DOHH2 (cell line): ENCODE results near the gene PRDM5.

Source experiments
- H3F3A ChIP-seq: fragments of 200-600 bp; sonication (generic), shearing (Covaris generic); 2 replicates; pipeline ENCODE4 v1.6.0; 2016; ENCODE audit warnings: antibody characterized with exemption, mild to moderate bottlenecking; ENCODE audit not compliant: control insufficient read depth, insufficient read depth
- H3K27ac ChIP-seq: fragments of 200-600 bp; sonication (generic); 2 replicates; pipeline ENCODE4 v1.5.1; 2014; ENCODE audit warnings: low read depth, mild to moderate bottlenecking, low read length, moderate library complexity
- H3K27me3 ChIP-seq: fragments of 200-600 bp; sonication (generic); 2 replicates; pipeline ENCODE4 v1.6.1; 2014; ENCODE audit warnings: mild to moderate bottlenecking, low read length, mixed read lengths; ENCODE audit not compliant: control insufficient read depth
- H3K36me3 ChIP-seq: fragments of 200-600 bp; sonication (generic); 2 replicates; pipeline ENCODE4 v1.6.1; 2014; ENCODE audit warnings: mild to moderate bottlenecking, low read length, moderate library complexity, mixed read lengths; ENCODE audit not compliant: control insufficient read depth
- H3K4me1 ChIP-seq: fragments of 200-600 bp; sonication (generic); 2 replicates; pipeline ENCODE4 v1.6.1; 2014; ENCODE audit warnings: mild to moderate bottlenecking, low read length, mixed read lengths; ENCODE audit not compliant: control insufficient read depth
- H3K4me2 ChIP-seq: fragments of 200-600 bp; sonication (generic); 2 replicates; pipeline ENCODE4 v1.6.0; 2014; ENCODE audit warnings: mild to moderate bottlenecking, low read length, moderate library complexity
- H3K4me3 ChIP-seq: fragments of 200-600 bp; sonication (generic); 2 replicates; pipeline ENCODE4 v1.5.1; 2014; ENCODE audit warnings: mild to moderate bottlenecking, low read length, mixed read lengths
- H3K79me2 ChIP-seq: fragments of 200-600 bp; sonication (generic); 2 replicates; pipeline ENCODE4 v1.6.1; 2014; ENCODE audit warnings: mild to moderate bottlenecking, low read length, mixed read lengths; ENCODE audit not compliant: control insufficient read depth
- H3K9me2 ChIP-seq: fragments of 200-600 bp; sonication (generic); replicated peaks from 2 replicates; pipeline ENCODE4 v1.6.1; 2014; ENCODE audit warnings: mild to moderate bottlenecking, low read length, mixed read lengths; ENCODE audit not compliant: control insufficient read depth
- H3K9me3 ChIP-seq: fragments of 200-600 bp; sonication (generic); 2 replicates; pipeline ENCODE4 v1.6.1; 2014; ENCODE audit warnings: antibody characterized with exemption, low read length, mixed read lengths; ENCODE audit not compliant: control insufficient read depth, insufficient read depth
- H4K20me1 ChIP-seq: fragments of 200-600 bp; sonication (generic); 2 replicates; pipeline ENCODE4 v1.6.0; 2014; ENCODE audit warnings: low read depth, mild to moderate bottlenecking, antibody characterized with exemption, low read length, moderate library complexity; ENCODE audit not compliant: control insufficient read depth, insufficient read depth
- EZH2phosphoT487 ChIP-seq: fragments of 200-600 bp; sonication (generic); IDR thresholded peaks from 2 replicates; pipeline ENCODE4 v1.6.1; 2017; ENCODE audit warnings: borderline replicate concordance, mild to moderate bottlenecking, antibody characterized with exemption, low read length, moderate library complexity, mixed read lengths
- TF ChIP-seq, protein P1 (sequence below): fragments of 200-600 bp; sonication (generic); IDR thresholded peaks from one replicate; pipeline ENCODE4 v1.5.1; 2014; ENCODE audit warnings: antibody characterized with exemption, mild to moderate bottlenecking, low read depth, low read length; ENCODE audit not compliant: poor library complexity, severe bottlenecking

Gene PRDM5

DNA sequence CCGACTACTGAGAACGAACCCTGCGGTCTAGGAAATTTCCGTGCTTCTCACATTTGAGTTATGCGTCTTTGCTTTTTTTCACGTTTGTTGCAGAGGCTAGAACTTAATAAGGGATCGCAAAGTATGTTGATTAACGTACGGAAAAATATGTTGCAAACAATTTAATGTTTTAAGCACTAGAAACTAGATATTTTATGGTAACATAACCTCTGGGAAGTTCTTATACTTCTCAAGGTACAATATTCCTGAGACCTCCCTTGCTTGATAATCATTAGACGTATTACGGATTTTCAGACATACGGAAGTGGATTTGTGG lies 639 bp upstream of the PRDM5 start:
- no peak for TF ChIP-seq EZH2phosphoT487
- TF ChIP-seq, protein P1, sequence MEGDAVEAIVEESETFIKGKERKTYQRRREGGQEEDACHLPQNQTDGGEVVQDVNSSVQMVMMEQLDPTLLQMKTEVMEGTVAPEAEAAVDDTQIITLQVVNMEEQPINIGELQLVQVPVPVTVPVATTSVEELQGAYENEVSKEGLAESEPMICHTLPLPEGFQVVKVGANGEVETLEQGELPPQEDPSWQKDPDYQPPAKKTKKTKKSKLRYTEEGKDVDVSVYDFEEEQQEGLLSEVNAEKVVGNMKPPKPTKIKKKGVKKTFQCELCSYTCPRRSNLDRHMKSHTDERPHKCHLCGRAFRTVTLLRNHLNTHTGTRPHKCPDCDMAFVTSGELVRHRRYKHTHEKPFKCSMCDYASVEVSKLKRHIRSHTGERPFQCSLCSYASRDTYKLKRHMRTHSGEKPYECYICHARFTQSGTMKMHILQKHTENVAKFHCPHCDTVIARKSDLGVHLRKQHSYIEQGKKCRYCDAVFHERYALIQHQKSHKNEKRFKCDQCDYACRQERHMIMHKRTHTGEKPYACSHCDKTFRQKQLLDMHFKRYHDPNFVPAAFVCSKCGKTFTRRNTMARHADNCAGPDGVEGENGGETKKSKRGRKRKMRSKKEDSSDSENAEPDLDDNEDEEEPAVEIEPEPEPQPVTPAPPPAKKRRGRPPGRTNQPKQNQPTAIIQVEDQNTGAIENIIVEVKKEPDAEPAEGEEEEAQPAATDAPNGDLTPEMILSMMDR = no peak
- Histone ChIP-seq H3K36me3 (no peaks in the 10 kb centered on the region), H3K4me3 (no peak overlapping the region), H3K79me2 (no peaks in the 10 kb centered on the region), H3K4me2 (no peak overlapping the region), H3K4me1 (no peaks in the 10 kb centered on the region), H4K20me1 (no peaks in the 10 kb centered on the region), H3K9me3 (no peaks in the 10 kb centered on the region), H3K9me2 (no peaks in the 10 kb centered on the region), H3K27ac (no peak overlapping the region), H3F3A (no peaks in the 10 kb centered on the region), H3K27me3 (no peaks in the 10 kb centered on the region)

DNA sequence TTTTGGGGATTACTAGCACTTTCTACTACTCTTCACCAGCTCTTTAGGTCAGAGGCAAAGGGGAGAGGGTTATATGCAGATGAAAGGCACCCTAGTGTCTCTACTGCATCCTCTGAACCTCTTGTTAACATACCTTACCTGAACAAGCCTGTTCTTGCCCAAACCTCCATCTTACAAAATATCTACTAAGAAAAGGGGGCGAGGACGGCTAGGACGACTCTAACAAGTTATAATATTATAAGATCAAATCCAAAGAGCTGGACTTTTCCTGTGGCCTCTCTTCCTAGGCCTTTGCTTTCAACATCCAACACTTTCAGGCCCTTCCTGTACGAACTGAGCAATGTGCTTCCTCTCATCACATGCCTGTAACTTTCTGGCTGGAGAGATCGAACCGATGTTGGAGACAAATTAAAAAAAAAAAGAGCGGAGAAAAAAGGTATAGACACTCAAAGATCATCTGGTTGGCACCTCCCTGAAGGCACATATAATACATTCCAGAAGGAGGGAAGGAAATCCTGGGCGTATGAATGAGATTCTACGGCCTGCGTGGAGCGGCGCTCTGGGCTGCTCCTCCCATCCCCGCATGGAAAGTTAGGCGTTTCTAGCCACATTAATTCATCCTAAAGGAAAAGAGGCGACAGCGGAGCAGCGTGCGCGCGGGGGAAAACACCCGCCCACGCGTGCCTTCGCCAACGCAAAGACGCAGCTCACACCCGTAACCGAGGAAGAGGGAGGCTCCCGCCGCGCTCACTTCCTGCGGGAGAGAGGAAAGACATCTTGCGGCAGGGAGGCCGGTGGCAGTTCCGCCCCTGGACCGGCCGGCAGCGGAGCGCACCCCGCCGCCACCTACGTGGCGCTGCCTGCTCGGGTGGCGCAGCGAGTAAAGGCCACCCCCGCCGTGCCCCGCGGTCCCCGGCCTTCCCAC lies 808 bp downstream of the PRDM5 start:
- no peak overlapping the region for H3K4me3 ChIP-seq
- TF ChIP-seq, protein P1 = no peak
- TF ChIP-seq EZH2phosphoT487 = no peak

DNA sequence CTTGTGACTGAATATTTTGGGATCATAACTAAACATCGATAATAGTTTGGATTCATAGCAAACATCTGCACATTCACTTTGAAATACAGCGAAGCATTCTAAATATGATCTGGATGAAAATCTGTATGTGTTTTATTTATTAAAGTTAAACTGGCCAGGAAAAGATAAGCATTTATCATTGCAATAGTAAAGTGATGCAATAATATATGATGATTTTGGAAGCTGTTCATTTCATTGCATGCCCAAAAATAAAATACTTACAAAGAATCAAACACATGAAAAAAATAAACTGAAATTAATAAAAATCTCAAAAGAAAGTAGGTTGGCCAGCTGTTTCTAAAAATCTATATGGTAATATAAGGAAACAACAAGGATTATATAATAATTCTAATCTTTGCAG lies 1.9 kb downstream of the PRDM5 start:
- no peak overlapping the region for H3K4me3 ChIP-seq
- no peak overlapping the region for H3K4me2 ChIP-seq
- TF ChIP-seq, protein P1 = no peak
- TF ChIP-seq EZH2phosphoT487 = no peak
- no peaks in the 10 kb centered on the region for H3K9me2 ChIP-seq
- H3K27me3 ChIP-seq = no peaks in the 10 kb centered on the region
- H3K27ac ChIP-seq = no peak overlapping the region
- no peaks in the 10 kb centered on the region for H3F3A ChIP-seq
- no peaks in the 10 kb centered on the region for H3K36me3 ChIP-seq
- H3K9me3 ChIP-seq = no peaks in the 10 kb centered on the region
- no peaks in the 10 kb centered on the region for H3K79me2 ChIP-seq
- no peaks in the 10 kb centered on the region for H4K20me1 ChIP-seq
- no peaks in the 10 kb centered on the region for H3K4me1 ChIP-seq

More for the DNA sequence above, 808 bp downstream of the PRDM5 start:
- Histone ChIP-seq H3K27me3 (no peaks in the 10 kb centered on the region), H3K27ac (no peak overlapping the region), H3K9me3 (no peaks in the 10 kb centered on the region), H3K79me2 (no peaks in the 10 kb centered on the region), H3K9me2 (no peaks in the 10 kb centered on the region), H3K4me1 (no peaks in the 10 kb centered on the region), H3K4me2 (no peak overlapping the region), H4K20me1 (no peaks in the 10 kb centered on the region), H3K36me3 (no peaks in the 10 kb centered on the region), H3F3A (no peaks in the 10 kb centered on the region)
